KMS-11 (cell line): ENCODE data around the gene SUGCT.

ENCODE experiments used
- H2AFZ ChIP-seq: fragments of 200-600 bp; sonication (generic); 2 replicates; pipeline ENCODE4 v1.6.1; 2016; ENCODE audit warnings: antibody characterized with exemption, mixed run types, low read depth
- H3K27ac ChIP-seq: fragments of 200-600 bp; sonication (generic); 2 replicates; pipeline ENCODE4 v1.6.1; 2016; ENCODE audit warnings: mild to moderate bottlenecking, mixed run types
- H3K27me3 ChIP-seq: fragments of 200-600 bp; sonication (generic); 2 replicates; pipeline ENCODE4 v1.6.1; 2017; ENCODE audit warnings: mild to moderate bottlenecking, low read depth, mixed run types, moderate library complexity; ENCODE audit not compliant: insufficient read depth
- H3K36me3 ChIP-seq: fragments of 200-600 bp; sonication (generic); 2 replicates; pipeline ENCODE4 v1.6.1; 2017; ENCODE audit warnings: mild to moderate bottlenecking, mixed run types; ENCODE audit not compliant: insufficient read depth
- H3K4me1 ChIP-seq: fragments of 200-600 bp; sonication (generic); 2 replicates; pipeline ENCODE4 v1.6.1; 2016; ENCODE audit warnings: mild to moderate bottlenecking, low read depth, mixed run types; ENCODE audit not compliant: poor library complexity, severe bottlenecking
- H3K4me2 ChIP-seq: fragments of 200-600 bp; sonication (generic); 2 replicates; pipeline ENCODE4 v1.7.0; 2016; ENCODE audit warnings: mild to moderate bottlenecking, mixed run types
- H3K4me3 ChIP-seq: fragments of 200-600 bp; sonication (generic); IDR thresholded peaks from 2 replicates; pipeline ENCODE4 v1.6.1; 2017; ENCODE audit warnings: low read depth, low read length, mixed read lengths; ENCODE audit not compliant: insufficient read depth
- H3K79me2 ChIP-seq: fragments of 200-600 bp; sonication (generic); 2 replicates; pipeline ENCODE4 v1.6.1; 2016; ENCODE audit warnings: low read depth, mixed run types; ENCODE audit not compliant: insufficient read depth
- H3K9ac ChIP-seq: fragments of 200-600 bp; sonication (generic); 2 replicates; pipeline ENCODE4 v1.6.1; 2016; ENCODE audit warnings: mild to moderate bottlenecking, mixed run types
- H4K20me1 ChIP-seq: fragments of 200-600 bp; sonication (generic); 2 replicates; pipeline ENCODE4 v1.6.1; 2016; ENCODE audit warnings: mild to moderate bottlenecking, mixed run types; ENCODE audit not compliant: insufficient read depth
- TF ChIP-seq, protein P1 (sequence below): fragments of 200-600 bp; sonication (generic); conservative IDR thresholded peaks from 2 replicates; pipeline ENCODE4 v1.6.1; 2017; ENCODE audit warnings: low read depth, mild to moderate bottlenecking, antibody characterized with exemption, low read length, moderate library complexity, mixed read lengths

The SUGCT gene

DNA sequence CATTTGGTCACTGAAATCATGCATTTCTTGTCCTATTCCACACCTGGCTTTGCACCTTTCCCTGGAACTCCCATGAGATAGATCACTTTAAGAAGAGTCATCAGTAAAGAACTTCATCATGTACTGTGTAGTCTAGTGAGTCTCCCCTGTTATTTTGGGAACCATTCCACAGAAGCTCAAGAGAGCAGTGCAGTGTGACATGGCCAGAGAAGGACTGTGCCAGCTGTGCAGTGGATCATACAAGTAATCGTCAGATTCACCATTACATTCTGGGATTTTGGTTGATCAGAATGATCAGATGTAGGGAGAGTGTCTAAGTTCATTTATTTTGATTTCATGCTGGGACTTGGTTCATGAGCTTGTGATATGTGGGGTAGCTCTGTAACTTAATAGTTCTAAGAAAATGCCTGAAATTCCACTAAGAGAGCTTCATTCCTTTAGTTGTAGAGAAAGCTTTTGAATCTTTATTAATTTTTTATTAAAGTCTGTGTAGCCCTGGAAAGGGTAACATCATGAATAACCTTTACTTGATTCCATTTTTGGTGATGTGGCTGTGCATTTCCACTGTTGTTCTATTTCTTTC is 166.8 kb downstream of the SUGCT start:
- Histone ChIP-seq H3K4me1 (peaks cover 6% of the 10 kb centered on the region), H3K79me2 (no peaks in the 10 kb centered on the region), H3K4me2 (no peak overlapping the region), H3K4me3 (no peak overlapping the region), H3K36me3 (no peaks in the 10 kb centered on the region), H2AFZ (no peak overlapping the region), H3K27me3 (no peaks in the 10 kb centered on the region), H4K20me1 (no peaks in the 10 kb centered on the region), H3K9ac (no peak overlapping the region), H3K27ac (no peak overlapping the region)
- TF ChIP-seq, protein P1, sequence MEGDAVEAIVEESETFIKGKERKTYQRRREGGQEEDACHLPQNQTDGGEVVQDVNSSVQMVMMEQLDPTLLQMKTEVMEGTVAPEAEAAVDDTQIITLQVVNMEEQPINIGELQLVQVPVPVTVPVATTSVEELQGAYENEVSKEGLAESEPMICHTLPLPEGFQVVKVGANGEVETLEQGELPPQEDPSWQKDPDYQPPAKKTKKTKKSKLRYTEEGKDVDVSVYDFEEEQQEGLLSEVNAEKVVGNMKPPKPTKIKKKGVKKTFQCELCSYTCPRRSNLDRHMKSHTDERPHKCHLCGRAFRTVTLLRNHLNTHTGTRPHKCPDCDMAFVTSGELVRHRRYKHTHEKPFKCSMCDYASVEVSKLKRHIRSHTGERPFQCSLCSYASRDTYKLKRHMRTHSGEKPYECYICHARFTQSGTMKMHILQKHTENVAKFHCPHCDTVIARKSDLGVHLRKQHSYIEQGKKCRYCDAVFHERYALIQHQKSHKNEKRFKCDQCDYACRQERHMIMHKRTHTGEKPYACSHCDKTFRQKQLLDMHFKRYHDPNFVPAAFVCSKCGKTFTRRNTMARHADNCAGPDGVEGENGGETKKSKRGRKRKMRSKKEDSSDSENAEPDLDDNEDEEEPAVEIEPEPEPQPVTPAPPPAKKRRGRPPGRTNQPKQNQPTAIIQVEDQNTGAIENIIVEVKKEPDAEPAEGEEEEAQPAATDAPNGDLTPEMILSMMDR: no peak

DNA sequence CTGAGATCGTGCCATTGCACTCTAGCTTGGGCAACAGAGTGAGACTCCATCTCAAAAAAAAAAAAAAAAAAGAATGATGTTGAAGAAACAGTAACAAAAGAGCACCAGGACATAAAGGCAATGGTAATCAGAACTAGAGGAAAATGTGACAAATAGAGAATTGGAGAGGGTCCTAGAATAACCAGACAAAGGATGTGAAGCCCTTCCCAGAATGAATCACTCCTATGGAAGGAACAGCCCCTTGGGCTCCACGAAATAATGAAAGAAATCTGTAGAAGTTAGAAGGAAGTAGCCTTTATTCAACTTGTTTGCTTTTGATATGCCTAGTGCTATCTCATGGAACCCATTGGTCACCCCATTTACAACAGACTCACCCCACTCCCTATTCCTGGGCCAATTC is 169.2 kb downstream of the SUGCT start:
- Histone ChIP-seq H2AFZ (no peak overlapping the region), H3K4me1 (peaks cover 11% of the 10 kb centered on the region), H4K20me1 (no peaks in the 10 kb centered on the region), H3K79me2 (no peaks in the 10 kb centered on the region), H3K9ac (no peak overlapping the region), H3K4me2 (no peak overlapping the region), H3K27ac (no peak overlapping the region), H3K36me3 (no peaks in the 10 kb centered on the region), H3K4me3 (no peak overlapping the region), H3K27me3 (no peaks in the 10 kb centered on the region)
- TF ChIP-seq, protein P1: no peak

DNA sequence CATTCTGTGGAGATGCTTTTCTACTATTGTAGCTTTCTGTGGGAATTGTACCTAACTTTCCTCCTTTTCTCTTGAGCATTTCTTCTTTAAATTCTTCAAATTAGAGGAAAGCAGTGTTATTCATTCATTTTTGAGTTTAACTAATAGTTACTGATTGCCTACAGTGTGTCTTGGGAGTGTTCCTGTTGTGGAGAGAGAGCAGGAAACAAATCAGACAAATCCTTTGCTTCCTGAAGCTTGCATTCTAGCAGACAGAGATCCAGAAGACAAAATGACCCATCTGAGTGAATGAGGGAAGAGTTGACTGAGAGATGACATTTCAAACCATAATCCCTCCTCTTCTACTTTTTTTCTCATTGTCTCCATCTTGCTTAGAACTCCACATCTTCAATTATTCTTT is 170.4 kb downstream of the SUGCT start:
- no peak overlapping the region for H3K4me2 ChIP-seq
- H3K4me1 ChIP-seq: peaks cover 11% of the 10 kb centered on the region
- H3K9ac ChIP-seq: no peak overlapping the region
- TF ChIP-seq, protein P1: no peak
- H3K4me3 ChIP-seq: no peak overlapping the region
- no peaks in the 10 kb centered on the region for H3K27me3 ChIP-seq
- H4K20me1 ChIP-seq: no peaks in the 10 kb centered on the region
- no peaks in the 10 kb centered on the region for H3K79me2 ChIP-seq
- H3K36me3 ChIP-seq: no peaks in the 10 kb centered on the region
- no peak overlapping the region for H2AFZ ChIP-seq
- no peak overlapping the region for H3K27ac ChIP-seq

DNA sequence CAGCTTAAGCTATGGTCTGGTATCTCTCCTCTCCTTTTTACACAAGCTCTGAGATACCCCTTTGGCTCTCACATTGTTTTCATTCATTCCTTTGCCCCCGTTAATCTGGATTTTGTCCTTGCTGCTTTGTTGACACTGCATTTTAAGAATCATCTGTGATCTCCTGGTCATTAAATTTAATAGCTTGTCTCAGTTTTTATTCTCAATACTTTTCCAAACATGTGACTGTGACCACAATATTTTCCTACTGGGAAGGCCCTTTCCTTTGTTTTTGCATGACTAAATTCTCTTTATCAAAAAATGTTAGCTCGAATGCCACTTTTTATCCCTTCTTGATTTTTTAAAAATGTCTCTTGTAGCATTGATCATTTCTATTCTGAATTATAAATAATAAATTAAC is 171.2 kb downstream of the SUGCT start:
- H3K27me3 ChIP-seq: no peaks in the 10 kb centered on the region
- no peak overlapping the region for H3K4me2 ChIP-seq
- H3K4me1 ChIP-seq: peaks cover 15% of the 10 kb centered on the region
- H3K9ac ChIP-seq: no peak overlapping the region
- H3K27ac ChIP-seq: no peak overlapping the region
- TF ChIP-seq, protein P1: no peak
- H3K36me3 ChIP-seq: no peaks in the 10 kb centered on the region
- no peak overlapping the region for H2AFZ ChIP-seq
- H3K4me3 ChIP-seq: no peak overlapping the region
- H4K20me1 ChIP-seq: no peaks in the 10 kb centered on the region
- no peaks in the 10 kb centered on the region for H3K79me2 ChIP-seq
